ENCODE data around the gene RAB1B. TPM values are rescaled to one million over a fixed set of nuclear protein-coding genes. Genes with fewer than 3 reads are reported as not detected.

RAB1B gene
- total RNA-seq, 1 experiment from 2014 or later = 148 TPM

DNA sequence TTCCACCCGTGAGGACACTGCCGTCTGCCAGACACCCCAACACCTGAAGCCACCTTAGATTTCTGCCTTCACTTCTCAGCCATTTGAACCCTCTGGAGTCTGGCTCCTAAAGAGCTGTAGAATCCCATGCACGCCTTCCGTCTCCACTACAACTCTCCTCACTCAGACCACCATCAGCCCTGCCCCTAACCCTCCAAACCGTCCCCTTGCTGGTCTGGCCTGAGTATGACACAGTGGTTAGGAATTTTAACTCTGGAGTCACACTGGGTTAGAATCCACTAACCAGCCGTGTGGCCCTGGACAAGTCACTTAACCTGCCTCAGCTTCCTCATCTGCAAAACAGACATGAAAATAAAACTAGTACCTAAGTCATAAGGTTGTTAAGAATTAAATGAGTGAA, 12.6 kb downstream of the RAB1B start (continued):
- TF ChIP-seq ZNF274 (IDR thresholded peaks at IDR 0.05; ENCODE audit: low read depth, low read length) = no peak
- TF ChIP-seq, protein P1, sequence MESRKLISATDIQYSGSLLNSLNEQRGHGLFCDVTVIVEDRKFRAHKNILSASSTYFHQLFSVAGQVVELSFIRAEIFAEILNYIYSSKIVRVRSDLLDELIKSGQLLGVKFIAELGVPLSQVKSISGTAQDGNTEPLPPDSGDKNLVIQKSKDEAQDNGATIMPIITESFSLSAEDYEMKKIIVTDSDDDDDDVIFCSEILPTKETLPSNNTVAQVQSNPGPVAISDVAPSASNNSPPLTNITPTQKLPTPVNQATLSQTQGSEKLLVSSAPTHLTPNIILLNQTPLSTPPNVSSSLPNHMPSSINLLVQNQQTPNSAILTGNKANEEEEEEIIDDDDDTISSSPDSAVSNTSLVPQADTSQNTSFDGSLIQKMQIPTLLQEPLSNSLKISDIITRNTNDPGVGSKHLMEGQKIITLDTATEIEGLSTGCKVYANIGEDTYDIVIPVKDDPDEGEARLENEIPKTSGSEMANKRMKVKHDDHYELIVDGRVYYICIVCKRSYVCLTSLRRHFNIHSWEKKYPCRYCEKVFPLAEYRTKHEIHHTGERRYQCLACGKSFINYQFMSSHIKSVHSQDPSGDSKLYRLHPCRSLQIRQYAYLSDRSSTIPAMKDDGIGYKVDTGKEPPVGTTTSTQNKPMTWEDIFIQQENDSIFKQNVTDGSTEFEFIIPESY (IDR thresholded peaks at IDR 0.05; ENCODE audit: extremely low read depth, insufficient replicate concordance, low read length) = no peak

- no peak overlapping the region for H2AFZ ChIP-seq (ENCODE audit: low read depth, low read length, poor library complexity, severe bottlenecking)
- H3K9me3 ChIP-seq (ENCODE audit: control insufficient read depth in 1 of 2, insufficient read depth in 1 of 2, low read depth in 1 of 2, low read length in 2 of 2) = no peaks in the 10 kb centered on the region
- H3K27ac ChIP-seq (ENCODE audit: low read depth, low read length) = no peak overlapping the region
- no peak for ATAC-seq
- H3K4me3 ChIP-seq (replicated peaks in 1 of 2; ENCODE audit: low read depth in 1 of 2, low read length in 2 of 2) = no peak overlapping the region
- ChIA-PET RAD21 (ENCODE audit: low non-redundant PET in 1 of 2, low total read pairs in 2 of 2, uncharacterized antibody in 2 of 2, unreplicated experiment in 2 of 2) (no interaction called here), POLR2A (interaction anchor here (0.9 kb wide), 1 partner anchor 14 kb away, joined by 3 read pairs; no protein-coding TSS in a partner anchor), CTCF (interaction anchor here (0.7 to 3.0 kb wide), 7 partner anchors 9 to 103 kb away, joined by 3 to 17 read pairs (median 4); partner anchors contain the start of genes RAB1B and TMEM151A)
- H4K20me1 ChIP-seq (ENCODE audit: insufficient read depth) = no peaks in the 10 kb centered on the region
- no peak for DNase-seq (ENCODE audit: low read depth, low spot score)
- no peaks in the 10 kb centered on the region for H3K9me2 ChIP-seq (ENCODE audit: insufficient read depth)
- intact Hi-C loops (cut with micrococcal nuclease) = no loop called here
- H3K79me2 ChIP-seq (ENCODE audit: insufficient read depth, low read length) = 0 out of 2 replicates have a peak, but pooled peaks cover 5% of the 10 kb centered on the region
- no peaks in the 10 kb centered on the region for H3K36me3 ChIP-seq (ENCODE audit: control insufficient read depth in 1 of 2, insufficient read depth in 2 of 2, low read length in 2 of 2)
- peaks cover 0 to 26% of the 10 kb centered on the region in 2 experiments; a peak in 2 of 4 replicates for H3K4me1 ChIP-seq (ENCODE audit: control insufficient read depth in 1 of 2, insufficient read depth in 2 of 2, low read length in 2 of 2)
- no TSS peak for BruUV-seq (replicated peaks)
- H3K27me3 ChIP-seq (ENCODE audit: insufficient read depth, low read length) = no peaks in the 10 kb centered on the region
- H3K9ac ChIP-seq (ENCODE audit: low read length) = no peak overlapping the region
- no peak overlapping the region; the same call in 1 of the 2 replicates for H3K4me2 ChIP-seq (ENCODE audit: low read length)
- TF ChIP-seq EZH2phosphoT487 (IDR thresholded peaks at IDR 0.05; ENCODE audit: borderline replicate concordance) (no peak), EZH2 (IDR thresholded peaks at IDR 0.05) (no peak), RAD21 (IDR thresholded peaks at IDR 0.05; ENCODE audit: low read depth) (no peak), FOSL1 (IDR thresholded peaks at IDR 0.05; ENCODE audit: low read depth) (no peak), POLR2AphosphoS5 (IDR thresholded peaks at IDR 0.05; ENCODE audit: low read depth, low read length) (no peak), YY1 (IDR thresholded peaks at IDR 0.05; ENCODE audit: extremely low read depth, insufficient replicate concordance, low read depth, low read length) (no peak), TCF7L2 (IDR thresholded peaks at IDR 0.05; ENCODE audit: borderline replicate concordance, extremely low read depth, insufficient read depth, insufficient read length) (no peak), POLR2A (IDR thresholded peaks at IDR 0.05; ENCODE audit: borderline replicate concordance, extremely low read depth, insufficient read depth, insufficient read length) (no peak), SRF (IDR thresholded peaks at IDR 0.05; ENCODE audit: low read depth) (no peak), SIN3A (IDR thresholded peaks at IDR 0.05; ENCODE audit: low read depth) (no peak), EGR1 (IDR thresholded peaks at IDR 0.05; ENCODE audit: low read depth) (no peak), CTCF (IDR thresholded peaks at IDR 0.05 in 2 of 3, conservative IDR thresholded peaks at IDR 0.05 in 1 of 3; ENCODE audit: borderline replicate concordance in 1 of 3, insufficient read depth in 1 of 3, low read depth in 2 of 3, low read length in 2 of 3) (no peak), CBX3 (IDR thresholded peaks at IDR 0.05; ENCODE audit: low read depth) (no peak)
- TF ChIP-seq, protein P1 (IDR thresholded peaks at IDR 0.05; ENCODE audit: extremely low read depth, insufficient replicate concordance, low read length) = no peak
These were observed 13.5 kb downstream of the RAB1B start for GRCh38 chr11:66281776-66282467.
